NCI-H526 (cell line): ENCODE data around the gene TXLNB.
"Not testable (repeated sequence)": the region's sequence is repeated elsewhere in the genome, so short reads cannot be mapped to it uniquely, and the experiment has no call there.

Experiments
- DNase-seq, 2 experiments: peaks; one replicate each; lab custom pipeline; 2025; lab: John Stamatoyannopoulos, UW

TXLNB gene

GRCh38 chr6:139311831-139312230 lies 20.0 kb upstream of the TXLNB start:
- no peak for DNase-seq

GRCh38 chr6:139308936-139309603 lies 17.3 kb upstream of the TXLNB start:
- no peak for DNase-seq

GRCh38 chr6:139308286-139308916 lies 16.6 kb upstream of the TXLNB start:
- DNase-seq: no peak

GRCh38 chr6:139306291-139306981 lies 14.6 kb upstream of the TXLNB start:
- no peak for DNase-seq

GRCh38 chr6:139303185-139303584 lies 11.4 kb upstream of the TXLNB start:
- peak; percentile 88 to 92 for DNase-seq

- no peak for DNase-seq
These were observed 6.1 kb upstream of the TXLNB start for GRCh38 chr6:139297921-139298320.

GRCh38 chr6:139296927-139297326 lies 5.1 kb upstream of the TXLNB start:
- no peak for DNase-seq

GRCh38 chr6:139295901-139296300 lies 4.1 kb upstream of the TXLNB start:
- DNase-seq: no peak

GRCh38 chr6:139294090-139294489 lies 2.3 kb upstream of the TXLNB start:
- no peak for DNase-seq

- not testable (repeated sequence) for DNase-seq
These were observed 1.4 kb upstream of the TXLNB start for GRCh38 chr6:139293230-139293629.

GRCh38 chr6:139290787-139291311 lies 949 bp downstream of the TXLNB start:
- DNase-seq: no peak

GRCh38 chr6:139289233-139289632 lies 2.6 kb downstream of the TXLNB start:
- DNase-seq: no peak

GRCh38 chr6:139288496-139289040 lies 3.2 kb downstream of the TXLNB start:
- no peak for DNase-seq

GRCh38 chr6:139287868-139288267 lies 3.9 kb downstream of the TXLNB start:
- DNase-seq: no peak

- not testable (repeated sequence) for DNase-seq
These were observed 5.4 kb downstream of the TXLNB start for GRCh38 chr6:139286438-139286837.

GRCh38 chr6:139285590-139285989 lies 6.2 kb downstream of the TXLNB start:
- DNase-seq: no peak

- no peak for DNase-seq
These were observed 7.0 kb downstream of the TXLNB start for GRCh38 chr6:139284789-139285188.

- DNase-seq: no peak
These were observed 9.1 kb downstream of the TXLNB start for GRCh38 chr6:139282684-139283083.

- DNase-seq: no peak
These were observed 13.6 kb downstream of the TXLNB start for GRCh38 chr6:139278190-139278589.

GRCh38 chr6:139277587-139277986 lies 14.2 kb downstream of the TXLNB start:
- DNase-seq: no peak

- no peak for DNase-seq
These were observed 14.6 kb downstream of the TXLNB start for GRCh38 chr6:139277161-139277560.

GRCh38 chr6:139275279-139276055 lies 16.3 kb downstream of the TXLNB start:
- DNase-seq: no peak
